MV-4-11 (cell line): ENCODE results near the gene LCMT2.

ENCODE experiments used
- DNase-seq: peaks from one replicate; lab custom pipeline; 2025; lab: John Stamatoyannopoulos, UW

The LCMT2 gene

DNA sequence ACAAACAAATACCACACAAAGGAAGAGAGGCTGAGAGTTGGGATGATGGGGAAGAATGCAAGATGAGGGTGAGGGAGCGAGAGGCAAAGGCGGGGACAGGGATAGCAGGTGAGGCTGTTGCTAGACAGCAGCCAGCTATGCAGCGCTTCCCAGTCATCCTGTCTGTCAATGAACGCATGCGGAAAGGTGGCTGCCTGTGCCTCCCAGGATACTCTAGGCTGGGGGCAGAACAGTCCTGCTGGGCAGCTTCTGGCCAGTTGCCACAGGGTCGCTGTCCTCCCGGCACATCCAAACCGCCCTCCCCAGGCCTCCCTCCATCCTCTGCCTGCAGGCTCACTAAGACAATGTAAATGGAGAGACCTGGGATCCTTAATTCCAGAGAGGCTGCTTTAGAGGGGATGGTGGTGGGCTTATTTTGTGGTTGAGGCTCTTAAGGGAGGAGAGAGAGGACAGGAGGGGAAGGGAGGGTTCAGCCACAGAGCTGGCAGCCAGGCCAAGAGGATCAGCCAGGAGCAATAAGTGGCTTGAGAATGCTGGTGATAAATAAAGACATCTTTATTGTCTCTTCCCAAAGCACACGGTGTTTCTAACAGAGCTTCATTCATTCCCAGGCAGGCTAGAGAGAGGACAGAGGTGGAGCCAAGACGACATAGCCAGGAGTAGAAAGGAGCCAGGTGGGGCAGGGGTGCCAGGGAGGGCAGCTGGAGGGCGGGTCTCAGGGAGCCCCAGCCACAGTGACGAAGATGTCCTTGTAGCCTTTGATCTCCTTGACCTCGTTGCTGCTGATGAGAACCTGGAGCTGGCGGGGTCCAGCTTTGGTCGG is 54.4 kb downstream of the LCMT2 start:
- no peak for DNase-seq

DNA sequence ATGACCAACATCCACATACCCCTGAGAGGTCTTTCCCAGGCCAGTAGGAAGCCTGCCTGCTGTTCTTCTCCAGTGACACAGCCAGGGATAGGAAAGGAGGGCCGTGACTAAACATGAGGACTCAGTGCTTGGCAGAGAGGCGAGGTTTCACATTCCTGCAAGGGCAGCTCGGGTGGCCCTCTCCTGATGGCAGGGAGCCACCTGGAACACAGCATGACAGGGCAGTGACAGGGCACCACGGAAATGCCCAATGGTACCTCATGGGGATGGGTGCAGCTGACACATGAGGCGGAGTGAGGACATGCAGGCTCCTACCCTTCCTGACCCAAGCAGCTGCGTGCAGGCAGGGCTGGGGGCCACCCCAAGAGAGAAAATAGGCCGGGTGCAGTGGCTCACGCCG is 56.2 kb downstream of the LCMT2 start:
- no peak for DNase-seq
